GM12891 (cell line): Measurements from ENCODE around the gene ELMO1.

Source experiments
- PAX5 ChIP-seq: IDR thresholded peaks from 2 replicates; pipeline ENCODE4 v1.6.1; 2011; ENCODE audit warnings: low read length, moderate library complexity, mild to moderate bottlenecking; ENCODE audit not compliant: insufficient read depth, severe bottlenecking
- POLR2A ChIP-seq: IDR thresholded peaks from 2 replicates; pipeline ENCODE4 v1.6.1; 2011; ENCODE audit warnings: low read depth, low read length, control low read depth
- POLR2AphosphoS5 ChIP-seq: IDR thresholded peaks from 2 replicates; pipeline ENCODE4 v1.6.1; 2011; ENCODE audit warnings: low read depth, low read length, control low read depth
- POU2F2 ChIP-seq: IDR thresholded peaks from 2 replicates; pipeline ENCODE4 v1.6.1; 2011; ENCODE audit warnings: low read depth, mild to moderate bottlenecking, control low read depth, low read length, moderate library complexity
- SPI1 ChIP-seq: IDR thresholded peaks from 2 replicates; pipeline ENCODE4 v1.6.1; 2011; ENCODE audit warnings: low read depth, low read length, control low read depth
- TAF1 ChIP-seq: IDR thresholded peaks from 2 replicates; pipeline ENCODE4 v1.6.1; 2011; ENCODE audit warnings: low read depth, low read length, control low read depth

- TF ChIP-seq POLR2A (no peak), POLR2AphosphoS5 (no peak), TAF1 (no peak), POU2F2 (no peak), SPI1 (no peak), PAX5 (no peak)
Observed at GRCh38 chr7:36916116-36916515, 532.5 kb downstream of the ELMO1 start.
